HEK293T (cell line): ENCODE results near the gene DLX3.

Experiments
- CTCF ChIA-PET: fragments of 350-600 bp; formaldehyde crosslinking; extraction: SDS; loops from one replicate; lab custom pipeline; 2021; ENCODE audit warnings: antibody characterized with exemption, inconsistent platforms; lab: Yijun Ruan, JAX
- POLR2A ChIA-PET: fragments of 350-600 bp; formaldehyde crosslinking; extraction: SDS; loops from one replicate; lab custom pipeline; 2020; ENCODE audit warnings: antibody characterized with exemption, inconsistent platforms; lab: Yijun Ruan, JAX
- DNase-seq: peaks from one replicate; pipeline ENCODE4 v3.0.0; 2012; ENCODE audit warnings: mixed read lengths; ENCODE audit errors: extremely low spot score
- ARNT ChIP-seq: fragments of 450-650 bp; IDR thresholded peaks from 2 replicates; pipeline ENCODE4 v1.6.1; 2017; ENCODE audit warnings: mild to moderate bottlenecking
- BHLHE40 ChIP-seq: fragments of 450-650 bp; IDR thresholded peaks from 2 replicates; pipeline ENCODE4 v1.6.1; 2016; ENCODE audit warnings: mild to moderate bottlenecking, moderate library complexity, borderline replicate concordance
- CTBP1 ChIP-seq: fragments of 450-650 bp; IDR thresholded peaks from 2 replicates; pipeline ENCODE4 v1.6.1; 2016; ENCODE audit warnings: borderline replicate concordance
- ELF4 ChIP-seq: fragments of 450-650 bp; IDR thresholded peaks from 2 replicates; pipeline ENCODE4 v1.6.1; 2017; ENCODE audit warnings: antibody characterized with exemption
- FOXA1 ChIP-seq: fragments of 450-650 bp; IDR thresholded peaks from 2 replicates; pipeline ENCODE4 v1.6.1; 2016; ENCODE audit warnings: mild to moderate bottlenecking
- FOXK2 ChIP-seq: fragments of 450-650 bp; IDR thresholded peaks from 2 replicates; pipeline ENCODE4 v1.6.1; 2016; ENCODE audit warnings: mild to moderate bottlenecking
- FOXM1 ChIP-seq: fragments of 450-650 bp; IDR thresholded peaks from 2 replicates; pipeline ENCODE4 v1.6.1; 2017; ENCODE audit warnings: mild to moderate bottlenecking, borderline replicate concordance
- HDGF ChIP-seq: fragments of 450-650 bp; IDR thresholded peaks from 2 replicates; pipeline ENCODE4 v1.6.1; 2017; ENCODE audit warnings: antibody characterized with exemption, borderline replicate concordance
- L3MBTL2 ChIP-seq: fragments of 450-650 bp; conservative IDR thresholded peaks from 2 replicates; pipeline ENCODE4 v1.6.1; 2016; ENCODE audit warnings: mild to moderate bottlenecking
- LEF1 ChIP-seq: fragments of 450-650 bp; IDR thresholded peaks from 2 replicates; pipeline ENCODE4 v1.6.1; 2017; ENCODE audit warnings: mild to moderate bottlenecking, borderline replicate concordance
- NFRKB ChIP-seq: fragments of 450-650 bp; IDR thresholded peaks from 2 replicates; pipeline ENCODE4 v1.6.1; 2016; ENCODE audit warnings: mild to moderate bottlenecking, moderate library complexity
- PKNOX1 ChIP-seq: fragments of 450-650 bp; IDR thresholded peaks from 2 replicates; pipeline ENCODE4 v1.6.1; 2016
- SP1 ChIP-seq: fragments of 450-650 bp; IDR thresholded peaks from 2 replicates; pipeline ENCODE4 v1.6.1; 2017
- SUZ12 ChIP-seq: fragments of 450-650 bp; IDR thresholded peaks from 2 replicates; pipeline ENCODE4 v1.6.1; 2016; ENCODE audit warnings: mild to moderate bottlenecking
- TARDBP ChIP-seq: fragments of 450-650 bp; IDR thresholded peaks from 2 replicates; pipeline ENCODE4 v1.6.1; 2016
- ZNF384 ChIP-seq: fragments of 450-650 bp; IDR thresholded peaks from 2 replicates; pipeline ENCODE4 v1.6.1; 2016

DLX3 gene

GRCh38 chr17:49975531-49975930, 19.5 kb downstream of the DLX3 start:
- CTCF ChIA-PET: interaction anchor here (0.6 to 2.6 kb wide), 3 partner anchors 22 to 156 kb away, joined by 5 to 14 read pairs (median 6); no protein-coding TSS in a partner anchor
- TF ChIP-seq ELF4: no peak
- TF ChIP-seq SUZ12: no peak
- no peak for TF ChIP-seq ARNT
- TF ChIP-seq CTBP1: no peak
- no peak for TF ChIP-seq L3MBTL2
- no peak for TF ChIP-seq FOXM1
- no peak for TF ChIP-seq FOXA1
- no peak for TF ChIP-seq HDGF
- no peak for TF ChIP-seq FOXK2
- DNase-seq: no peak
- POLR2A ChIA-PET: interaction anchor here (1.4 kb wide), 1 partner anchor 19 kb away, joined by 4 read pairs; the partner anchor contains the start of gene DLX3

- no peak for DNase-seq
- TF ChIP-seq NFRKB (no peak), FOXM1 (no peak)
- ChIA-PET POLR2A (interaction anchor here (0.9 kb wide), 1 partner anchor 11 kb away, joined by 3 read pairs; no protein-coding TSS in a partner anchor), CTCF (interaction anchor here (2.1 kb wide), 1 partner anchor 21 kb away, joined by 6 read pairs; no protein-coding TSS in a partner anchor)
Measured at GRCh38 chr17:49973271-49973615, 21.8 kb downstream of the DLX3 start.

GRCh38 chr17:49972486-49973270, 22.3 kb downstream of the DLX3 start:
- no peak for TF ChIP-seq SP1
- TF ChIP-seq L3MBTL2: no peak
- ChIA-PET CTCF (no interaction called here), POLR2A (interaction anchor here (0.9 kb wide), 1 partner anchor 11 kb away, joined by 3 read pairs; no protein-coding TSS in a partner anchor)
- DNase-seq: no peak

- no peak for DNase-seq
- CTCF ChIA-PET: no interaction called here
- POLR2A ChIA-PET: no interaction called here
- TF ChIP-seq SUZ12 (no peak), CTBP1 (no peak), FOXM1 (no peak), TARDBP (no peak), LEF1 (no peak), ELF4 (no peak), SP1 (no peak), PKNOX1 (no peak), FOXA1 (no peak), ZNF384 (no peak), FOXK2 (no peak), HDGF (no peak), NFRKB (no peak), BHLHE40 (no peak), L3MBTL2 (no peak), ARNT (no peak)
Measured at GRCh38 chr17:49971848-49972485, 23.1 kb downstream of the DLX3 start.

GRCh38 chr17:49971199-49971847, 23.7 kb downstream of the DLX3 start:
- ChIA-PET POLR2A (no interaction called here), CTCF (interaction anchor here (1.0 kb wide), 1 partner anchor 18 kb away, joined by 4 read pairs; no protein-coding TSS in a partner anchor)
- TF ChIP-seq ARNT (no peak), BHLHE40 (no peak), HDGF (no peak), FOXK2 (no peak), ELF4 (no peak), SP1 (no peak), L3MBTL2 (no peak), CTBP1 (no peak), FOXA1 (no peak), FOXM1 (no peak), TARDBP (no peak), ZNF384 (no peak), SUZ12 (no peak), NFRKB (no peak)
- no peak for DNase-seq

GRCh38 chr17:49970498-49970897, 24.5 kb downstream of the DLX3 start:
- POLR2A ChIA-PET: no interaction called here

More at GRCh38 chr17:49970498-49970897, 24.5 kb downstream of the DLX3 start:
- TF ChIP-seq ARNT (no peak), SP1 (no peak), FOXM1 (no peak), SUZ12 (no peak), FOXA1 (no peak), TARDBP (no peak), L3MBTL2 (no peak), ZNF384 (no peak), LEF1 (no peak), PKNOX1 (no peak), ELF4 (no peak), HDGF (no peak), CTBP1 (no peak), FOXK2 (no peak), BHLHE40 (no peak), NFRKB (no peak)
- no peak for DNase-seq
- CTCF ChIA-PET: interaction anchor here (0.9 to 1.0 kb wide), 2 partner anchors 18 to 26 kb away, joined by 4 to 5 read pairs; no protein-coding TSS in a partner anchor
